Stimulated activated CD4-positive, alpha-beta T cell treated with anti-CD3 and anti-CD28 coated beads, Interleukin-4, amount 100 ng/mL, for 4 hours (primary cell): ENCODE data around the gene SERP2.

Experiments used
- DNase-seq, 2 experiments: peaks; one replicate each; pipeline ENCODE4 v3.0.0-alpha.2; 2020

SERP2 gene

GRCh38 chr13:44359983-44360375 lies 13.6 kb upstream of the SERP2 start:
- no peak for DNase-seq

DNA sequence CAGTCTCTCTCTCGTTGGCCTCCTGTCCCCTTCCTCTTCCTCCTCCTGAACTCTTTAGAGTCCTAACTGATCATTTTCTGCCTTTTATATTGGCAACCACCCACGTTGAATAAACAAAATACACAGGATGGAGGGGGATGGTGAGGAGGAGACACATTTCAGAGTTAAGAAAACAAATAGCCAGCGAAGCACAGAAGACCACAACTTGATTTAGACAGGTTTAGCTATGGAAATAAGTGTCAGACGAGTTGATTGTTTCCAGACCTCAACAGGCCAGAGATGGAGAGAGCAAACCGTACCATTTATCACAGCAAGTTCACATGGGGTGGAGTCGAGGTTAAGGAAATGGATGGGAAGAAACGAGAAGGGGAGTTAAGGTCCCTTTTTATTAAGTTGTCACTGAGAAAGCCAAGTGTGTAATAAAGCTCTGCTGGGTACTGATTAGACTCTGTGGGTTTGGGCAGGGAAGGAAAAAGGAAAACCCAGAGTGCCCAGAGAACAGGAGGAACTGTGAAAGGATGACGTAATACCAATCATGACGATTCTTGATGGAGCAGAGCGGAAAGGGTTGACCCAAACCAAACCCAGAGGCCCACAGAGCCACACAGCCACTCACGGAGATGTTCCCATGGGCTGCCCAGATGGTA lies 11.1 kb upstream of the SERP2 start:
- DNase-seq: no peak

- DNase-seq: no peak
Measured at GRCh38 chr13:44363631-44364344, 9.8 kb upstream of the SERP2 start.

DNA sequence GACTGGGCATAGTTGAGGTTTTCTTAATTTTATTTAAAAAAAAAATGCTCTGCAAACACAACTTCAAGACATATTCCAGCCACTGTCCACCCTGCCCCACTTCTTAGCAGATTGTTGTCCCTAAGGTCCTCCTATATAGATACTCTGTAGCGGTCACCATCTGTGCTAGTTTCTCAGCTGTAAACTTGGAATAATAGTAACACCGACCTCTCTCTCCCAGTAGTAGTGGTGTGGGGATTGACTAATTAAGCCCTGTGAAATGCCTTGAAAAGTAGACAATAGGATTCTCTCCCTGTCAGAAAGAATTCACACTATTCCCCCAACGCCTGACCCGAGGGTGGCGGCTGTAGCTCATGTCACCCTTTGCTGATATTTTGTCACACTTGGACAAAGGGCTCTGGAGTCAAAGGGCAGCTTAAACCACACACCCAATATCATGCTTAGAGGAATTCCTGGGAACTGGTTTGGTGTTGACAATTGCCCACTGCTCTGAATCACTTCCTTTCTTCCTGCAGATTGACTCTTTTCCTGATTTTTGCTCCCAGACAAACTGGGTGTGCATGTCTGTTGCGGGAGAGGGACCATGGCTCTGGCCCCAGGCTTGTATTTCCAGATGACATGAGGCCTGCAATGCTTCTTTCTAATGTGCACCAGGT lies 9.2 kb upstream of the SERP2 start:
- DNase-seq: no peak

DNA sequence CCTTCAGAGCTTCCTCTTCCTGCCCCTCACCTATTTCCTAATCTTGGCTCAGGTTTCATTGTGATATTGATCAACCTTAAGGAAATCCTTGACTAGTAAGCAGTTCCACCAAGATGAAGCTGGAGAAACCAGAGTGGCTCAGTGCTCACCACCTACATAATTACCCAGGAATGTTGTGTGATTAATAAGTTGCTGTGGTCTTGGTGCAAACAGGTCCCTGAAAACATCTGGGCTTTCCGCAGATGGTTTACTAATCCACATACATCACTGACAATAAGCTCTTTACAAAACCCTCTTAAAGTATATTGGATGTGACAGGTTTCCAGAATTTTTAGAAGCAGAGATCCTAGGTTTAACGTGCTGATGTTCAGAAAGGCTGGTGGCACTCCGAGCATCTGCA lies 8.6 kb upstream of the SERP2 start:
- no peak for DNase-seq

- DNase-seq: no peak
Measured at GRCh38 chr13:44365899-44366298, 7.7 kb upstream of the SERP2 start.

- no peak for DNase-seq
Measured at GRCh38 chr13:44368062-44368591, 5.5 kb upstream of the SERP2 start.

DNA sequence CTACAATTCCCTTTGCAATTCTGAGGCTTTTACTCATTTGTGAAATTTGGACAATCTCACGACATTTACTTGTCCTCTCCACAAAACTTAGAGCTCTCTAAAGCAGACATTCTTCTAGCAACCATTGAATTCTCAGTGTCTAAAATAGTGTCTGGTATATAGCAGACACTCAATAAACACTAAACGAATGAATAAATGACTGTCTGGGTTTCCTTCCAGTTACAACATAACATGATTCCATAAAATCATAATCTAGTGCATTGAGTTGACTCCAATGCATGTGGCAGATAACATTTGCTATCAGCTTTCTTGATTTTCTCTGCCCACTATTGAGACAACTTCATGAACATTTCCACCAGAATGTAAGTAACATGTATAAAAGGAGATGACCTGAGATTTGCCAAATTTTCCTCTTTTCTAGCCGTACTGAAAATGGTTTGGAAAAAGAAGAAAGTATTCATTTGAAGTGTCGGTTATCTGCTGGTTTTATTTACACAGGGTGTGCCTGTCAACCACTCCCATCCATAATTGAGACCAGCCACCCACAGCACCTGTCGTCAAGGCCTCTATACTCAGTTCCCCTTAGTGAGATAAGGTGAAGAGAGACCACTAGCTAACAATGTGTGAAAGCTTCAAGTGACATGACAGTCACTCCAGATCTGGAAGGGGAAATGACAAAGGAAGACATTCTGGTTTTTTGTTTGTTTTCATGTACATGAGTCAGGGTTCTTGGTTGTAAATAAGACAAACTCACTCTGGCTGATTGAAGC lies 4.8 kb upstream of the SERP2 start:
- no peak for DNase-seq

DNA sequence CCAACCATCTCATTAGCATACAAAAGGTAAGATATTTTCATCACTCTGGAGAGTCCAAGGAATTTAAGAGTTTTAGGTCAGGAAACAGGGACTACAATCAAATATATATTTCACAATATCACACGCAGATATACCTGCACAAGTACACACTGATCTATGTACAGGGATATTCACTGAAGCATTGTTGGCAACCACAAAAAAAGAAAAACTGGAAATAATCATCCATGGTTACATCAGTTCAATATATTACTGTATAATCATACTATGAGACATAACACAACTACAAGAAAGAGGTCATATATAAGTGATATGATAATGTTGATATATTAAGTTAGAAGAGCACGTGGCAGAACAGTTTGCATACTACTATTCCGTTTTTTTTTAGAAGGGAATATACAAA lies 2.2 kb upstream of the SERP2 start:
- DNase-seq: no peak

DNA sequence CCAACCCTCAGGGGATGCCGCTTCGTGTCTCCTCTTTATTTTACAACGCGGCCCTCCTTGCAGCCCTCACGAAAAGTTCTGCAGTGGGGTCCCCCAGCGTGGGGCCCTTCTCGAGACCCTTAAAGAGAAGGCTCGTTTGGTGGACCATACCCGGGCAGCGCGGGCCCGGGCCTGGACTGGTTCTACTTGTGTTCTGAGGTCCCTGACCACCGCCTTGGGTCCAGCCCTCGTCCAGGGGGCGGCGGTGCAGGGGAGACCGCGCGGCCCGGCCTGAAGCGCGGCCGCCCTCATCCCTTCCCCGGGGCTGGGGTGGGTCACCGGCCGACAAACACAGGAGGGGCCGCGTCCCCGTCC lies 400 bp upstream of the SERP2 start:
- no peak for DNase-seq

DNA sequence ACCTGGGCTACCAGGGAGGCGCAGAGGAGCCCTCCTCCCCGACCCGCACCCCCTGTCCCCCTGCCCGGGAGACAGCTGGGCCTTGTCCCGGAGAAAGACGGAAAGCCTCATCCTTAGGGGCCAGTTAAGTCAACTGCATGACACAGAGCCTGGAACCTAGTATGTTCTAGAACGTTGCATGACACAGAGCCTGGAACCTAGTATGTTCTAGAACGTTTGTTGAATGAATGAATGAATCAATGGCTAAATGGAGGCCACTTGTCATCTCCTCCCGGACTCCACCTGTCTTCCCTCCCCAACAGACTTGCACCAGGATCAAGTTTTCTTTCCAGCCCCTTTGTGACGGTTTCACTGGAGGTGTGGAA lies 706 bp downstream of the SERP2 start:
- DNase-seq: no peak

GRCh38 chr13:44378277-44378676 lies 4.7 kb downstream of the SERP2 start:
- DNase-seq: no peak

DNA sequence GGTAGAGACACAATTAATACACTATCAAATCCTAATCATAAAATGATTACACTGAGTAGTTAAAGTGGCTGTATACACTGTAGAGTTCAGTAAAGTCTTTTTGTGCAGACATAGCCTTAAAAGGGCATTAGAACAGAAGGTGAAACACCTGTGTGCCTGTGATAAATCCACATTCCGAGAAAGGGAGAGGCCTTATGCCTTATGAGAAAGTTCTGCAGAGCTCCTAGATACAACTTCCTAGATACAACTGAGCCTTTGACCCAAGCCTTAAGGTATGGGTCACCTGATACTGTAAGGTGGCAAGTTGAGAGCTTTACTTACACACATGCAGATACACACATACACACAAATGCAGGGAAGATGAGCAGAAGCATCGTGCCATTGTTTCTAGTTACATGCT lies 6.3 kb downstream of the SERP2 start:
- DNase-seq: no peak

DNA sequence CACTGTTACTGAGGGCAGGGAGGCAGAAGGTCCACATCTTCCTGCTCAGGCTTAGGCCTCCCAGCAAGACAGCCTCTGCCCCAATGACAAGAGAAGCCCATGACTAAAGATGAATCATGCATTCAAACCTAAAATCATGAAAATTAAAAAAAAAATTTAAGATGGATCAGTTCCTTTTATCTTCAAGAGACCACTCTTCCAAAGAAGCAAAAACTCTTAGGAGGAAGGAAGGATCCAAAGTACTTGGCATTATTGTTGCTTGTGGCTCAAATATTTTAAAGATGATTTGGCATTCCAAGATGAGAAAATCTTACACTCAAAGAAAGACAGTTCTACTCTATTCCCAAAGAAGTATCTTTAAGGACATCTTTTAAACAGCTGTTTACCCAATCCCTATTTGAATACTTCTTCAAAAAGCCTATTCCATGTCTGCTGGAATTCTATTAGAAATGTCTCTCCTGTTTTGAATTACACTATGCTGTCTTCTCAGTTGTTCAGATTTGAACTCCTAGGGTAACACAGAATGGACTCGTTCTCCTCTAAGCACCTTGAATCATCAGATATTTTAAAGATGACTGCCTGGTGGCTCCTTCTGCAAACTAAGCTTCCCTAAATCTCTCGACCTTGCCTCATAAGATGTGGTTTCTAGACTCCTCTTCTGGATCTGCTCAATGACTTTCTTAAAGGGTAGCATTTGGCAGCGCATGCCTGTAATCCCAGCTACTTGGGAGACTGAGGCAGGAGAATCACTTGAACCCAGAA lies 7.0 kb downstream of the SERP2 start:
- DNase-seq: no peak

DNA sequence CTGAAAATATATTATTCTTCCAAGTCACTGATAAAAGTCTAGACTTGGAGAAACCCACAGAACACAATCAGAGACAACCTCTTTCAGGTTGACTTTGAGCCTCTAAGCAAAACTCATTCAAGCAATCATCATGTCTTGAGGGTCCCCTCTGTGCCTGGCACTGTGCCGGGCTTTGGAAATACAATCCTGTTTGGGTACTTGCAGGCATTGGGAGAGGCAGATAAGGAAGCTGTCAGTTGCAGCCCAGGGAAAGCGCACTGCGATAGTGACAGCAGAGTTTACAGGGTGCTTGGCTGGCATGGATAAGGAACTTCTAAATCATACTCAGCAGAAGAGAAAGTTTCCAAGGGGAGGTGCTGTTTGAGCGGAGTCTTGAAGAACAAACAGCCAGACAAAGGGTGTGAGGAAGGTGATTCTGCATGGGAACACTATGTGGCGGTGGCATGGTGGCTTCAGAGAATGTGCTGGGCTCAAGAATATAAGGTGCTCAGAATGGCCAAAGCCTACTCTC lies 9.1 kb downstream of the SERP2 start:
- no peak for DNase-seq

DNA sequence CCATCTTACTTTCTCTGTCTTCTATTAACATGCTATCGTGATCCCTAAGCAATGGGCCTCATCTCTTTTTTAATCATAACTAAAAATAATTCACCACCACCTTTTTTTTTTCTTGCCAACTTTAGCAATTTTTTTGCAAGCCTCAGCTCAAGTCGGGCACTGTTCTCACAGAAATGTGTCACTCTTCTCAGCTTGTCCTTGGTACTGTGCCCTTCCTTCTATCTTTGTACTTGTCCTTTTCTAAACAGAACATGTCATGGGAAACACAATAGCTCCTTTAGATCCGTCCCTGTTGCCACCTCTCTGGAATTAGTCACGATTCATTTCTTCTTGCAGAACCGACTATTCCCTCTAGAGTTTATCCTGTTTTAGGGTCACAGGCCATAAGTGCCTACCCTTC lies 10.3 kb downstream of the SERP2 start:
- DNase-seq: no peak

DNA sequence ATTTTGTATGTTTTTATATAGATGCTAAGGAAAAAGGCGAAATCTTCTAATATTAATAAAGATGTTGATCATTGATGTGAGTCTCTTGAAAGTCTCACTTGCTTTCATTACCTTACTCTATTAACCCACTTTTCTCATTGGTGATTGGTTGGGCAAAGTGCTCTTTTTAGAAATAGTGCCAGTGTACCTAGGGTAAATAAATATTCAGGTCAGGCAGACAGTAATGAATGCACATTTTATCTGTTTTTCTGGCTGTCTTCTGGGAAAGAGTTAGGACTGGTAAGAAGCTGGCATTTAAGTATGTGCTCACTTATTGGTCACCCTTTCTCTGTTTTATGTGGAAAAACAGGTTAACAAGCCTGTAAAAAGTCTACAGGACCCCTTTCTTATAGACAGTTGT lies 11.2 kb downstream of the SERP2 start:
- no peak for DNase-seq

- DNase-seq: no peak
Measured at GRCh38 chr13:44385401-44385800, 11.8 kb downstream of the SERP2 start.

DNA sequence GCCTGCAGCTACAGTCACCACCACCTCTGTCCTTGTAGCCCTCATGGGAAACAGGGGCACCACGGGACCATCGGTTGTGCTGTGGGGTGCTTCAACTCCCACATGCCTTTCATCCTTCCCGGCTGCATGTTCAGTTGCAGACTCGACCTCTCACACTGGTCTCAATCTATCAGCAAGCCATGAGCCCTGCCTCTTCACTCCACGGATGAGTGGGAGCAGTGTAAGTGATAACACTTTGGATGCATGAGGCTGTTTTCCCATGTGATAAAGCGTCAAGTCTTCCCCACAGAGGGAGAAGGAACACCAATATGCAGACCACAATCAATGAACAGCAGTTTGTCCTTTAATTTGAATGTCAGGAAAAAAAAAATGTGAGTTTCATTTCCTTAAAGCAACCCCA lies 12.2 kb downstream of the SERP2 start:
- DNase-seq: no peak

DNA sequence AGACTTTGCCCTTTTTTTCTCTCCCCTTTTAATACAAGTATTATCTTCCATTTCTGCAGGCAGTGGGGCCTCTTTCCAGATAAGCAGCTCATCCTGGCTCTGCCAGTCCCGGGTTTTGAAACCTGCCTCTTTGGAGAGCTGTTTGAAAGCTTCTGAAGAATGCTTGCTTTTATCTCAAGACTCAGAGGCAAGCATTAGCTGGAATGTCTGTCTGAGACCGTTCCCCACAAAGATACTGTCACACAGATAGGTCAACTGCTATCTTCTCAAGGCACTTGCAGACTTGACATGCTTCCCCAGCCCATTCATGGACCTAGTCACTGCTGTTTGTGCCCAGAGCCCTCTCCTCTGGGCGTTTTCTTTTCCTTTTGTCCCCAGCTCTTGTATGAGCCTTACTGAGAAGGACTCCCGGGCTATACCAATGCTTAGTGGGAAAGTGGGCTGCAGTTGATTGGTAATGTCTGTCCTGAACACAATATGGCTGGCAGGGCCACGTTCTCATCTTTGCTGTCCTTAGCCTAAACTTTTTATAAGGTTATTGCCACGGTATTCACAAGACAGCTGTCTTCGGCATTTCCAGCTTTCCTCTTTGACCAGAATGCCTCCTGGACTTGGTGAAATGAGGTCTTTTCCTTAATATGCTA lies 13.4 kb downstream of the SERP2 start:
- no peak for DNase-seq

DNA sequence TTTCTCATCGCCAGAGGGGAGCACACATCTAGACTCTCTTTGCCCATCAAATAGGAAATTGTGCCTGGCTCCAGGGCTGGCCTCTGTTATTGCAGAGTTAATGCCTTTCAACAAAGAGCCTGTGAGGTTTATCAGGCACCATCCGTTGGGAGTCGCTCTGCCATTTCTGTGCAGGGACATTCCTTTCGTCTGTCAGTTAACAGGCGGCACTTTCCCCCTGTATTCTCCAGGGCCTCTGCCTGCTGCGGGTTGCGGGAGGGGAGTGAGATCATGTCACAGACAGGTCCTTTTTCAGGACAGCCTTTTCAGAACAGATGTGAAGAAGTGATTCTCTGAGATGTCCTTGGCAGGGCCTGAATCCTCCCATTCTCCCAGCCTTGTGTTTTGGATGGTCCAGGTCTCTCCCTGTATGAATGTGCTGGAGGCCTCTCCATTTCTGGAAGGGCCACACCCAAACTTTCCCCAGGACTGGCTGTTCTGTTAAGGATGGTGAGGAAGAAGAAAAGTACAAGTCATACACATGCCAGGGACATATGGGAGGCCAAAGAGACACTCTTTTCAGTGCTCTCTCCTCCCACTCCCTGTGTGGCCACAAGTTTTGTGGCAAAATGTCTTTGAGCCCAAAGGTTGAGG lies 14.9 kb downstream of the SERP2 start:
- DNase-seq: no peak
